HG02884 (cell line): Measurements from ENCODE around the gene NPEPL1.
"Not testable (repeated sequence)": the region's sequence is repeated elsewhere in the genome, so short reads cannot be mapped to it uniquely, and the experiment has no call there.

Experiments
- ATAC-seq: cut with Tn5 transposase; IDR thresholded peaks from one replicate; pipeline ENCODE4 v1.9.1; 2021; ENCODE audit warnings: mild to moderate bottlenecking, moderate library complexity; ENCODE audit not compliant: unreplicated experiment

The NPEPL1 gene

GRCh38 chr20:58692579-58693225 is at the start of gene NPEPL1:
Gene NPEPL1, plus strand, starts transcription at chr20:58692800. Its CDS starts 101 bp downstream, at chr20:58692901.
- peak; percentile 84 for ATAC-seq

- not testable (repeated sequence) for ATAC-seq
Measured at GRCh38 chr20:58642896-58643295, 49.7 kb upstream of the NPEPL1 start.

GRCh38 chr20:58645412-58645968 is 47.1 kb upstream of the NPEPL1 start:
- no peak for ATAC-seq

GRCh38 chr20:58646257-58646656 is 46.3 kb upstream of the NPEPL1 start:
- ATAC-seq = no peak

- ATAC-seq = no peak
Measured at GRCh38 chr20:58646703-58647102, 45.9 kb upstream of the NPEPL1 start.

GRCh38 chr20:58647162-58647795 is 45.3 kb upstream of the NPEPL1 start:
- ATAC-seq = no peak

- ATAC-seq = no peak
Measured at GRCh38 chr20:58647796-58648501, 44.7 kb upstream of the NPEPL1 start.

GRCh38 chr20:58648502-58648825 is 44.1 kb upstream of the NPEPL1 start:
- ATAC-seq = not testable (repeated sequence)

GRCh38 chr20:58649288-58650180 is 43.1 kb upstream of the NPEPL1 start:
- no peak for ATAC-seq

GRCh38 chr20:58650181-58650775 is 42.3 kb upstream of the NPEPL1 start:
- peak; percentile 7 for ATAC-seq

GRCh38 chr20:58650776-58651558 is 41.6 kb upstream of the NPEPL1 start, which contains the start of gene STX16:
Gene STX16, plus strand, starts transcription at chr20:58651283. Its CDS starts 724 bp downstream, at chr20:58652007.
- ATAC-seq = peak; percentile 59

GRCh38 chr20:58651559-58651945 is 41.0 kb upstream of the NPEPL1 start:
- ATAC-seq = no peak

GRCh38 chr20:58651946-58652605 is 40.5 kb upstream of the NPEPL1 start:
- ATAC-seq = peak; percentile 39

GRCh38 chr20:58652606-58653294 is 39.9 kb upstream of the NPEPL1 start:
- ATAC-seq = no peak

- no peak for ATAC-seq
Measured at GRCh38 chr20:58654337-58654736, 38.3 kb upstream of the NPEPL1 start.

- ATAC-seq = no peak
Measured at GRCh38 chr20:58655328-58656107, 37.1 kb upstream of the NPEPL1 start.

- no peak for ATAC-seq
Measured at GRCh38 chr20:58656831-58657230, 35.8 kb upstream of the NPEPL1 start.

- no peak for ATAC-seq
Measured at GRCh38 chr20:58657262-58657661, 35.3 kb upstream of the NPEPL1 start.
